ENCODE data around the gene DCX.

GRCh38 chrX:111352424-111352823 lies 59.6 kb downstream of the DCX start:
- TF ChIP-seq POLR2A (IDR thresholded peaks at IDR 0.05; ENCODE audit: low read length): no peak
- no peak for TF ChIP-seq GATA1 (IDR thresholded peaks at IDR 0.05; ENCODE audit: low read depth, low read length)
